PC-3 (cell line): ENCODE results near the gene OR2B6. TPM values are rescaled to one million over a fixed set of nuclear protein-coding genes. Genes with fewer than 3 reads are reported as not detected.

Source experiments
- ATAC-seq: fragments of 200-7000 bp; cut with Tn5 transposase; 2 replicates; pipeline ENCODE4 v1.9.1; 2020; ENCODE audit warnings: mild to moderate bottlenecking, moderate library complexity
- BruUV-seq: library from RNA; stranded (reverse); fragments of 400-500 nt; replicated peaks from 2 replicates; lab custom pipeline; 2021; lab: Mats Ljungman, UMichigan
- CTCF ChIA-PET: fragments of 300-600 bp; sonication (Branson Sonifier 250); formaldehyde crosslinking; loops from one replicate; lab custom pipeline; 2022; ENCODE audit warnings: antibody characterized with exemption; lab: Charles Lee
- POLR2A ChIA-PET: fragments of 300-600 bp; sonication (Branson Sonifier 250); formaldehyde crosslinking; loops from one replicate; lab custom pipeline; 2022; ENCODE audit warnings: antibody characterized with exemption; ENCODE audit not compliant: unreplicated experiment; lab: Charles Lee
- DNase-seq: peaks from one replicate; pipeline ENCODE4 v3.0.0-alpha.2; 2015
- H2AFZ ChIP-seq: fragments of 300-600 bp; sonication (generic); 2 replicates; pipeline ENCODE4 v1.6.0; 2016; ENCODE audit warnings: antibody characterized with exemption, low read length
- H3F3A ChIP-seq: fragments of 300-600 bp; sonication (generic); one replicate; pipeline ENCODE4 v1.6.0; 2017; ENCODE audit warnings: antibody characterized with exemption, low read length, control low read depth, mild to moderate bottlenecking; ENCODE audit not compliant: unreplicated experiment
- H3K27ac ChIP-seq: fragments of 300-600 bp; sonication (generic); 2 replicates; pipeline ENCODE4 v1.5.1; 2016; ENCODE audit warnings: mild to moderate bottlenecking, low read length
- H3K27me3 ChIP-seq: fragments of 300-600 bp; sonication (generic); 2 replicates; pipeline ENCODE4 v1.6.1; 2016; ENCODE audit warnings: low read length, mixed read lengths
- H3K36me3 ChIP-seq: fragments of 300-600 bp; sonication (generic); 2 replicates; pipeline ENCODE4 v1.6.1; 2016; ENCODE audit warnings: low read depth, mixed run types, low read length, mixed read lengths
- H3K4me1 ChIP-seq: fragments of 300-600 bp; sonication (generic); 2 replicates; pipeline ENCODE4 v1.5.1; 2016; ENCODE audit warnings: low read length; ENCODE audit not compliant: insufficient read depth
- H3K4me2 ChIP-seq: fragments of 300-600 bp; sonication (generic); 2 replicates; pipeline ENCODE4 v1.6.0; 2016; ENCODE audit warnings: low read length
- H3K4me3 ChIP-seq: fragments of 300-600 bp; sonication (generic); 2 replicates; pipeline ENCODE4 v1.5.1; 2016; ENCODE audit warnings: mild to moderate bottlenecking, low read length, mixed read lengths
- H3K79me2 ChIP-seq: fragments of 300-600 bp; sonication (generic); 2 replicates; pipeline ENCODE4 v1.6.1; 2017; ENCODE audit warnings: low read length, mixed read lengths
- H3K9ac ChIP-seq: fragments of 300-600 bp; sonication (generic); 2 replicates; pipeline ENCODE4 v1.6.0; 2016; ENCODE audit warnings: mild to moderate bottlenecking, low read length
- H3K9me2 ChIP-seq: fragments of 300-600 bp; sonication (generic); replicated peaks from 2 replicates; pipeline ENCODE4 v1.6.1; 2016; ENCODE audit warnings: mixed run types, low read length, mixed read lengths
- H3K9me3 ChIP-seq: fragments of 300-600 bp; sonication (generic); 2 replicates; pipeline ENCODE4 v1.6.1; 2016; ENCODE audit warnings: low read length, mixed read lengths
- H4K20me1 ChIP-seq: fragments of 300-600 bp; sonication (generic); 2 replicates; pipeline ENCODE4 v1.6.1; 2016; ENCODE audit warnings: low read length, mixed read lengths
- EZH2 ChIP-seq: fragments of 300-600 bp; sonication (generic); IDR thresholded peaks from one replicate; pipeline ENCODE4 v1.6.1; 2017; ENCODE audit warnings: antibody characterized with exemption, mild to moderate bottlenecking, low read length; ENCODE audit not compliant: unreplicated experiment
- EZH2phosphoT487 ChIP-seq: fragments of 300-600 bp; sonication (generic); IDR thresholded peaks from 2 replicates; pipeline ENCODE4 v1.6.1; 2018; ENCODE audit warnings: mild to moderate bottlenecking, antibody characterized with exemption, low read length, borderline replicate concordance
- intact Hi-C: fragments of 100-400 bp; cut with micrococcal nuclease; formaldehyde crosslinking; loops from 2 replicates; pipeline ENCODE4 v1.9.0; 2023
- total RNA-seq: library from RNA; depleted of rRNA; stranded (reverse); fragments of >200 nt; gene quantifications from 2 replicates; pipeline ENCODE4 v1.2.3, GENCODE V29; 2014; rRNA removed
- TF ChIP-seq, protein P1 (sequence below): fragments of 300-600 bp; sonication (generic); conservative IDR thresholded peaks from 2 replicates; pipeline ENCODE4 v1.5.1; 2017; ENCODE audit warnings: antibody characterized with exemption, low read depth, mild to moderate bottlenecking, low read length

Gene OR2B6
- total RNA-seq, 1 experiment from 2014 or later = not detected

DNA sequence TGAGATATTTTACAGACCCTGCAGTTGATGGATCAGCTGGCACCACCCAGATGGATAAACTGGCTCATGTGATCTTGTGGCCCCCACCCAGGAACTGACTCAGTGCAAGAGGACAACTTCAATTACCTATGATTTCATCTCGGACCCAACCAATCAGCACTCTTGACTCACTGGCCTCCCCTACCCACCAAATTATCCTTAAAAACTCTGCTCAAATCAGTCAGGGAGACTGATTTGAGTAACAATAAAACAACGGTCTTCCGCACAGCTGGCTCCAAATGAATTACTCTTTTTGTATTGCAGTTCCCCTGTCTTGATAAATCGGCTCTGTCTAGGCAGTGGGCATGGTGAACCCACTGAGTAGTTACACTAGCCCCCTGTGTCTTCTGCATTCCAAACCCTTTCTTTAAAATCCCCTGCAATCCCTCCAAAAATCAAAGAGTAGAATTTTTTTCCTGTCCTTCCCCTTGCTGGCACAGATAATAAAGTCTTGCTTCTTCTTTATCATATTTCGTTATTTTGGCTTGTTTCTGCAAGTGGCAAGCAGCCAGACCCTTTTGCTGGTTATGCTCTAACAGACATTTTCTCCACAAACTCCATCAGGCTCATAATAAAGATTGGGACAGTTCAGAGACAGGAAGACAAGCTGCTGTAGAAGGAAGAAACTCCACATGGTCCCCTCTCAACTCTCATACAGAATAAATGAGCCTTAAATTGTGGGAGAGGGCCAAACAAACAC lies 48.3 kb downstream of the OR2B6 start:
- H3K9me3 ChIP-seq = no peaks in the 10 kb centered on the region
- ChIA-PET POLR2A (no interaction called here), CTCF (no interaction called here)
- H3K4me2 ChIP-seq = no peak overlapping the region
- no peaks in the 10 kb centered on the region for H4K20me1 ChIP-seq
- H3K4me1 ChIP-seq = peaks cover 7% of the 10 kb centered on the region; the same call in 1 of the 2 replicates
- no peak overlapping the region for H3K9ac ChIP-seq
- no peak overlapping the region for H3K27ac ChIP-seq
- H2AFZ ChIP-seq = no peak overlapping the region
- no peaks in the 10 kb centered on the region for H3K79me2 ChIP-seq
- no peak for DNase-seq
- H3K27me3 ChIP-seq = no peaks in the 10 kb centered on the region
- no peaks in the 10 kb centered on the region for H3K36me3 ChIP-seq
- no peak for ATAC-seq
- no TSS peak for BruUV-seq
- intact Hi-C loops = no loop called here
- no peak overlapping the region for H3K4me3 ChIP-seq
- H3F3A ChIP-seq = no peaks in the 10 kb centered on the region
- TF ChIP-seq, protein P1, sequence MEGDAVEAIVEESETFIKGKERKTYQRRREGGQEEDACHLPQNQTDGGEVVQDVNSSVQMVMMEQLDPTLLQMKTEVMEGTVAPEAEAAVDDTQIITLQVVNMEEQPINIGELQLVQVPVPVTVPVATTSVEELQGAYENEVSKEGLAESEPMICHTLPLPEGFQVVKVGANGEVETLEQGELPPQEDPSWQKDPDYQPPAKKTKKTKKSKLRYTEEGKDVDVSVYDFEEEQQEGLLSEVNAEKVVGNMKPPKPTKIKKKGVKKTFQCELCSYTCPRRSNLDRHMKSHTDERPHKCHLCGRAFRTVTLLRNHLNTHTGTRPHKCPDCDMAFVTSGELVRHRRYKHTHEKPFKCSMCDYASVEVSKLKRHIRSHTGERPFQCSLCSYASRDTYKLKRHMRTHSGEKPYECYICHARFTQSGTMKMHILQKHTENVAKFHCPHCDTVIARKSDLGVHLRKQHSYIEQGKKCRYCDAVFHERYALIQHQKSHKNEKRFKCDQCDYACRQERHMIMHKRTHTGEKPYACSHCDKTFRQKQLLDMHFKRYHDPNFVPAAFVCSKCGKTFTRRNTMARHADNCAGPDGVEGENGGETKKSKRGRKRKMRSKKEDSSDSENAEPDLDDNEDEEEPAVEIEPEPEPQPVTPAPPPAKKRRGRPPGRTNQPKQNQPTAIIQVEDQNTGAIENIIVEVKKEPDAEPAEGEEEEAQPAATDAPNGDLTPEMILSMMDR = no peak
- TF ChIP-seq EZH2phosphoT487 (no peak), EZH2 (no peak)
- H3K9me2 ChIP-seq = no peaks in the 10 kb centered on the region

DNA sequence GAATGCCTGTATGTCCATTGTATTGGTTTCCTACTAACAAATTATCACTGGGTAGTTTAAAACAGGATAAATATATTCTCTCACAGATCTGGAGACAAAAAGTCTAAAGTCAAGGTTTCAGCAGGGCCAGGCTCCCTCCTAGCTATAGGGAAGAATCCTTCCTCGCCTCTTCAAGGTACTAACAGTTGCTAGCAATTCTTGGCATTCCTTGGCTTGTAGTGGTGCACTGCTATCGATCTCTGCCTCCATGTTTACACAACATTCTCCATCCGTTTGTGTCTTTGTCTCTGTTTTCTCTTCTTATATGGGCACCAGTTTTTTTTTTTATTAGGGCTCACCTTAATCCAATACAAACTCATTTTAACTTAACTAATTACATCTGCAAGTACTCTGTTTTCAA lies 48.9 kb downstream of the OR2B6 start:
- peaks cover 7% of the 10 kb centered on the region; the same call in 1 of the 2 replicates for H3K4me1 ChIP-seq
- no peak overlapping the region for H3K4me2 ChIP-seq
- no TSS peak for BruUV-seq
- no peaks in the 10 kb centered on the region for H3K27me3 ChIP-seq
- POLR2A ChIA-PET = no interaction called here
- CTCF ChIA-PET = no interaction called here
- H3K27ac ChIP-seq = no peak overlapping the region
- H3K36me3 ChIP-seq = no peaks in the 10 kb centered on the region
- no peak for ATAC-seq
- H3F3A ChIP-seq = no peaks in the 10 kb centered on the region
- no peaks in the 10 kb centered on the region for H4K20me1 ChIP-seq
- H3K4me3 ChIP-seq = no peak overlapping the region
- no peaks in the 10 kb centered on the region for H3K79me2 ChIP-seq
- H3K9me3 ChIP-seq = no peaks in the 10 kb centered on the region
- no peak for DNase-seq
- no peaks in the 10 kb centered on the region for H3K9me2 ChIP-seq
- H3K9ac ChIP-seq = no peak overlapping the region
- TF ChIP-seq, protein P1 = no peak
- TF ChIP-seq EZH2phosphoT487 = no peak
- no peak for TF ChIP-seq EZH2
- H2AFZ ChIP-seq = no peak overlapping the region
- intact Hi-C loops = no loop called here

Other genes starting within 250 kb of the OR2B6 start
- not detected in 2 replicates for gene OR2B2, start 44.8 kb upstream of the OR2B6 start, total RNA-seq
- gene ZNF165, start 123.3 kb downstream of the OR2B6 start, total RNA-seq = 8.9 and 12.1 TPM in 2 replicates
- 4.5 and 8.1 TPM in 2 replicates for gene ZSCAN16, start 167.4 kb downstream of the OR2B6 start, total RNA-seq
- gene ZKSCAN8, start 184.6 kb downstream of the OR2B6 start, total RNA-seq = 10.3 and 12.0 TPM in 2 replicates